ENCODE data around the gene AGBL4. TPM values are rescaled to one million over a fixed set of nuclear protein-coding genes. Genes with fewer than 3 reads are reported as not detected.

AGBL4 gene
- polyA plus RNA-seq, 3 donors from 2014 or later, result not detected

GRCh38 chr1:49125746-49126145 lies 898.0 kb downstream of the AGBL4 start:
- no peak overlapping the region for H3K27ac Mint-ChIP-seq
- peaks cover 0 to 5% (median 4%) of the 10 kb centered on the region in 6 donors for H3K9me3 Mint-ChIP-seq
- no peak overlapping the region for H3K4me3 Mint-ChIP-seq
- H3K36me3 Mint-ChIP-seq, result peaks cover under 1 to 4% (median 1%) of the 10 kb centered on the region in 3 donors
- H3K4me1 Mint-ChIP-seq, result no peaks in the 10 kb centered on the region
- peaks cover 0 to 5% (median 0%) of the 10 kb centered on the region in 3 donors for H3K27me3 Mint-ChIP-seq (ENCODE audit: low read depth in 3 of 3)
- DNase-seq, result no peak

GRCh38 chr1:49111931-49112330 lies 911.8 kb downstream of the AGBL4 start:
- Mint-ChIP-seq H3K27ac (no peak overlapping the region), H3K4me1 (no peaks in the 10 kb centered on the region), H3K27me3 (ENCODE audit: low read depth in 3 of 3) (peaks cover 0 to 1% (median 0%) of the 10 kb centered on the region in 3 donors), H3K4me3 (no peak overlapping the region), H3K36me3 (no peaks in the 10 kb centered on the region), H3K9me3 (peaks cover 0 to 12% (median 4%) of the 10 kb centered on the region in 6 donors)
- DNase-seq, result no peak

GRCh38 chr1:49106445-49106844 lies 917.3 kb downstream of the AGBL4 start:
- Mint-ChIP-seq H3K9me3 (peaks cover 0 to 7% (median 0%) of the 10 kb centered on the region in 6 donors), H3K27ac (no peak overlapping the region)

GRCh38 chr1:49104575-49104974 lies 919.2 kb downstream of the AGBL4 start:
- H3K4me3 Mint-ChIP-seq, result no peak overlapping the region
- H3K27me3 Mint-ChIP-seq (ENCODE audit: low read depth in 3 of 3), result no peaks in the 10 kb centered on the region
- H3K4me1 Mint-ChIP-seq, result peaks cover 25 to 30% of the 10 kb centered on the region in 2 donors
- DNase-seq, result no peak
- H3K27ac Mint-ChIP-seq, result no peak overlapping the region
- peaks cover 0 to 3% (median 0%) of the 10 kb centered on the region in 6 donors for H3K9me3 Mint-ChIP-seq
- H3K36me3 Mint-ChIP-seq, result no peaks in the 10 kb centered on the region

More at GRCh38 chr1:49106445-49106844, 917.3 kb downstream of the AGBL4 start:
- no peak for DNase-seq
- Mint-ChIP-seq H3K4me3 (no peak overlapping the region), H3K27me3 (ENCODE audit: low read depth in 3 of 3) (no peaks in the 10 kb centered on the region), H3K4me1 (peaks cover 25 to 28% of the 10 kb centered on the region in 2 donors), H3K36me3 (no peaks in the 10 kb centered on the region)

- DNase-seq, result peak; percentile 21 to 49 (median 40)
- peaks cover 25 to 30% of the 10 kb centered on the region in 2 donors for H3K4me1 Mint-ChIP-seq
- H3K4me3 Mint-ChIP-seq, result peak overlapping the region in 3 of 5 donors; percentile 12 to 40 (median 34)
- H3K36me3 Mint-ChIP-seq, result no peaks in the 10 kb centered on the region
- H3K9me3 Mint-ChIP-seq, result peaks cover 0 to 3% (median 0%) of the 10 kb centered on the region in 6 donors
- no peaks in the 10 kb centered on the region for H3K27me3 Mint-ChIP-seq (ENCODE audit: low read depth in 3 of 3)
- H3K27ac Mint-ChIP-seq, result peak overlapping the region in 5 of 6 donors; percentile 22 to 71 (median 65)
Observed at GRCh38 chr1:49102752-49103151, 921.0 kb downstream of the AGBL4 start.

- H3K4me3 Mint-ChIP-seq, result no peak overlapping the region
- H3K27me3 Mint-ChIP-seq (ENCODE audit: low read depth in 3 of 3), result no peaks in the 10 kb centered on the region
- no peak overlapping the region for H3K27ac Mint-ChIP-seq
- DNase-seq, result no peak
- H3K4me1 Mint-ChIP-seq, result peaks cover 22 to 26% of the 10 kb centered on the region in 2 donors
- H3K9me3 Mint-ChIP-seq, result peaks cover 0 to 3% (median 0%) of the 10 kb centered on the region in 6 donors
- H3K36me3 Mint-ChIP-seq, result no peaks in the 10 kb centered on the region
Observed at GRCh38 chr1:49098866-49099265, 924.9 kb downstream of the AGBL4 start.

GRCh38 chr1:49086327-49086726 lies 937.4 kb downstream of the AGBL4 start:
- Mint-ChIP-seq H3K36me3 (peaks cover 0 to 5% (median 3%) of the 10 kb centered on the region in 3 donors), H3K4me3 (no peak overlapping the region), H3K27me3 (ENCODE audit: low read depth in 3 of 3) (peaks cover 2 to 4% (median 2%) of the 10 kb centered on the region in 3 donors), H3K9me3 (peaks cover 3 to 26% (median 7%) of the 10 kb centered on the region in 6 donors), H3K27ac (no peak overlapping the region), H3K4me1 (peaks cover 18 to 19% of the 10 kb centered on the region in 2 donors)
- DNase-seq, result no peak

- H3K36me3 Mint-ChIP-seq, result peaks cover 0 to 8% (median 3%) of the 10 kb centered on the region in 3 donors
- H3K4me3 Mint-ChIP-seq, result no peak overlapping the region
- H3K4me1 Mint-ChIP-seq, result peaks cover 18 to 19% of the 10 kb centered on the region in 2 donors
- H3K27me3 Mint-ChIP-seq (ENCODE audit: low read depth in 3 of 3), result peaks cover 2 to 4% (median 2%) of the 10 kb centered on the region in 3 donors
- no peak overlapping the region for H3K27ac Mint-ChIP-seq
- DNase-seq, result no peak
- peaks cover 5 to 26% (median 7%) of the 10 kb centered on the region in 6 donors for H3K9me3 Mint-ChIP-seq
Observed at GRCh38 chr1:49085079-49085478, 938.7 kb downstream of the AGBL4 start.

GRCh38 chr1:49060766-49061165 lies 963.0 kb downstream of the AGBL4 start:
- H3K36me3 Mint-ChIP-seq, result no peaks in the 10 kb centered on the region

GRCh38 chr1:49059087-49059486 lies 964.7 kb downstream of the AGBL4 start:
- H3K4me1 Mint-ChIP-seq, result peaks cover 0 to 5% of the 10 kb centered on the region in 2 donors
- no peak for DNase-seq
- no peak overlapping the region for H3K27ac Mint-ChIP-seq
- peaks cover 0 to 6% (median 2%) of the 10 kb centered on the region in 6 donors for H3K9me3 Mint-ChIP-seq
- no peaks in the 10 kb centered on the region for H3K36me3 Mint-ChIP-seq
- peaks cover 0 to 1% (median 0%) of the 10 kb centered on the region in 3 donors for H3K27me3 Mint-ChIP-seq (ENCODE audit: low read depth in 3 of 3)
- H3K4me3 Mint-ChIP-seq, result no peak overlapping the region

More at GRCh38 chr1:49060766-49061165, 963.0 kb downstream of the AGBL4 start:
- Mint-ChIP-seq H3K27ac (no peak overlapping the region), H3K27me3 (ENCODE audit: low read depth in 3 of 3) (peaks cover 0 to 1% (median 0%) of the 10 kb centered on the region in 3 donors), H3K4me1 (peaks cover 0 to 5% of the 10 kb centered on the region in 2 donors), H3K4me3 (no peak overlapping the region), H3K9me3 (peaks cover 0 to 6% (median 2%) of the 10 kb centered on the region in 6 donors)
- no peak for DNase-seq

GRCh38 chr1:49052102-49052501 lies 971.7 kb downstream of the AGBL4 start:
- no peaks in the 10 kb centered on the region for H3K27me3 Mint-ChIP-seq (ENCODE audit: low read depth in 3 of 3)
- no peak overlapping the region for H3K27ac Mint-ChIP-seq
- no peak overlapping the region for H3K4me3 Mint-ChIP-seq
- no peak for DNase-seq
- no peaks in the 10 kb centered on the region for H3K4me1 Mint-ChIP-seq
- H3K36me3 Mint-ChIP-seq, result no peaks in the 10 kb centered on the region
- H3K9me3 Mint-ChIP-seq, result peaks cover 0 to 5% (median 1%) of the 10 kb centered on the region in 6 donors

GRCh38 chr1:49051647-49052046 lies 972.1 kb downstream of the AGBL4 start:
- H3K27me3 Mint-ChIP-seq (ENCODE audit: low read depth in 3 of 3), result peaks cover 0 to under 1% (median 0%) of the 10 kb centered on the region in 3 donors
- H3K9me3 Mint-ChIP-seq, result peaks cover 0 to 4% (median 1%) of the 10 kb centered on the region in 6 donors
- no peak overlapping the region for H3K4me3 Mint-ChIP-seq
- no peaks in the 10 kb centered on the region for H3K36me3 Mint-ChIP-seq
- no peak overlapping the region for H3K27ac Mint-ChIP-seq
- H3K4me1 Mint-ChIP-seq, result no peaks in the 10 kb centered on the region
- DNase-seq, result no peak

GRCh38 chr1:49050041-49050440 lies 973.7 kb downstream of the AGBL4 start:
- H3K4me1 Mint-ChIP-seq, result no peaks in the 10 kb centered on the region
- H3K27me3 Mint-ChIP-seq (ENCODE audit: low read depth in 3 of 3), result peaks cover 0 to 2% (median 0%) of the 10 kb centered on the region in 3 donors
- H3K4me3 Mint-ChIP-seq, result no peak overlapping the region
- no peak overlapping the region for H3K27ac Mint-ChIP-seq
- no peak for DNase-seq
- H3K9me3 Mint-ChIP-seq, result peaks cover 0 to 3% (median 0%) of the 10 kb centered on the region in 6 donors
- H3K36me3 Mint-ChIP-seq, result no peaks in the 10 kb centered on the region

- no peak for DNase-seq
- H3K27ac Mint-ChIP-seq, result no peak overlapping the region
- no peaks in the 10 kb centered on the region for H3K4me1 Mint-ChIP-seq
Observed at GRCh38 chr1:49048188-49048587, 975.6 kb downstream of the AGBL4 start.

More at GRCh38 chr1:49048188-49048587, 975.6 kb downstream of the AGBL4 start:
- peaks cover 0 to 5% (median 0%) of the 10 kb centered on the region in 3 donors for H3K27me3 Mint-ChIP-seq (ENCODE audit: low read depth in 3 of 3)
- peaks cover 0 to 3% (median 0%) of the 10 kb centered on the region in 3 donors for H3K36me3 Mint-ChIP-seq
- no peak overlapping the region for H3K4me3 Mint-ChIP-seq
- H3K9me3 Mint-ChIP-seq, result peaks cover 0 to 3% (median 0%) of the 10 kb centered on the region in 6 donors

Data from immature natural killer cell (primary cell).